ENCODE results near the gene BICDL2. TPM values are rescaled to one million over a fixed set of nuclear protein-coding genes. Genes with fewer than 3 reads are reported as not detected.
"Not testable (repeated sequence)": the region's sequence is repeated elsewhere in the genome, so short reads cannot be mapped to it uniquely, and the experiment has no call there.

Gene BICDL2
- total RNA-seq, 2 donors from 2014 or later: 0.10 TPM; not detected in 1

GRCh38 chr16:3052571-3053329, 16.0 kb upstream of the BICDL2 start:
- DNase-seq (ENCODE audit: low spot score); intact Hi-C loops (cut with DNase I): not testable (repeated sequence)

GRCh38 chr16:3051494-3051893, 14.8 kb upstream of the BICDL2 start:
- intact Hi-C loops (cut with DNase I): no loop called here
- DNase-seq (ENCODE audit: low spot score): no peak

- no peak for DNase-seq (ENCODE audit: low spot score)
- intact Hi-C loops (cut with DNase I): no loop called here
These were observed 14.3 kb upstream of the BICDL2 start for GRCh38 chr16:3051009-3051408.

- no peak for DNase-seq (ENCODE audit: low spot score)
- intact Hi-C loops (cut with DNase I): no loop called here
These were observed 13.7 kb upstream of the BICDL2 start for GRCh38 chr16:3050487-3050886.

GRCh38 chr16:3049921-3050481, 13.3 kb upstream of the BICDL2 start:
- intact Hi-C loops (cut with DNase I): no loop called here
- no peak for DNase-seq (ENCODE audit: low spot score)

- DNase-seq (ENCODE audit: low spot score): no peak
- intact Hi-C loops (cut with DNase I): no loop called here
These were observed 10.6 kb upstream of the BICDL2 start for GRCh38 chr16:3047387-3047720.

GRCh38 chr16:3046641-3047386, 10.1 kb upstream of the BICDL2 start:
- DNase-seq (ENCODE audit: low spot score): no peak
- intact Hi-C loops (cut with DNase I): no loop called here

GRCh38 chr16:3045758-3046640, 9.3 kb upstream of the BICDL2 start, which contains the start of gene MMP25:
MMP25 (plus strand) TSS chr16:3046561; CDS start chr16:3046918, 357 bp downstream.
- no peak for DNase-seq (ENCODE audit: low spot score)
- intact Hi-C loops (cut with DNase I): no loop called here

GRCh38 chr16:3044708-3045107, 8.0 kb upstream of the BICDL2 start:
- no peak for DNase-seq (ENCODE audit: low spot score)
- intact Hi-C loops (cut with DNase I): no loop called here

- DNase-seq (ENCODE audit: low spot score): no peak
- intact Hi-C loops (cut with DNase I): no loop called here
These were observed 5.6 kb upstream of the BICDL2 start for GRCh38 chr16:3042376-3042775.

GRCh38 chr16:3038896-3039295, 2.2 kb upstream of the BICDL2 start:
- DNase-seq (ENCODE audit: low spot score): no peak
- intact Hi-C loops (cut with DNase I): no loop called here

GRCh38 chr16:3038256-3038655, 1.5 kb upstream of the BICDL2 start:
- DNase-seq (ENCODE audit: low spot score): no peak
- intact Hi-C loops (cut with DNase I): no loop called here

GRCh38 chr16:3035972-3036725, 595 bp downstream of the BICDL2 start:
- DNase-seq (ENCODE audit: low spot score): no peak
- intact Hi-C loops (cut with DNase I): no loop called here

GRCh38 chr16:3035289-3035971, 1.3 kb downstream of the BICDL2 start:
- intact Hi-C loops (cut with DNase I): no loop called here
- DNase-seq (ENCODE audit: low spot score): peak; percentile 63

GRCh38 chr16:3032624-3033023, 4.1 kb downstream of the BICDL2 start:
- intact Hi-C loops (cut with DNase I): no loop called here
- no peak for DNase-seq (ENCODE audit: low spot score)

GRCh38 chr16:3030222-3031212, 6.2 kb downstream of the BICDL2 start:
- DNase-seq (ENCODE audit: low spot score): no peak
- intact Hi-C loops (cut with DNase I): no loop called here

Data from posterior vena cava (tissue), 2 donors.